ENCODE data around the gene CFAP77. TPM values are rescaled to one million over a fixed set of nuclear protein-coding genes. Genes with fewer than 3 reads are reported as not detected.

The CFAP77 gene
- total RNA-seq, 1 experiment from 2014 or later: not detected

DNA sequence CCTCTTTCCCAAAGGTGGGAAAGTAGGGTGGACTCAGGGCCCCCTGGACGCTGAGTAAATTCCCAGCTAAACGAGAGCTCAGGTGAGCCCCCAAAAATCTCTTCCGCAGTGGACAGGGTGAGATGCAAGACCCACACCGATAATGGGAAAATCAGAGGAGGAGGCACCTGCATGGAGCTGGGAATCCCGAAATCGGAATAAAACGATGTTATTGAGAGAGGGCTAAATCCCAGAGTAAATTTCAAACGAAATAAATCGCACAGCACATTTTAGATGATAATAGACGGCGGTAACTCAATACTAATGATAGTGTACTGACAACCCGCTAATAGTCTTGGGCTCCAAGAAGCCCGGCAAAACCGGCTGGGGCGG is 169.4 kb downstream of the CFAP77 start:
- H3K9me3 ChIP-seq (ENCODE audit: low read depth, low read length, poor library complexity, severe bottlenecking): no peaks in the 10 kb centered on the region
- CTCF ChIA-PET: no interaction called here
- H3K36me3 ChIP-seq (ENCODE audit: insufficient read depth, low read length, poor library complexity, severe bottlenecking): no peaks in the 10 kb centered on the region
- TF ChIP-seq EZH2 (IDR thresholded peaks at IDR 0.05; ENCODE audit: borderline replicate concordance, low read depth, low read length, poor library complexity, severe bottlenecking) (no peak), CTCF (conservative IDR thresholded peaks at IDR 0.05; ENCODE audit: low read depth, low read length) (no peak)
- H3K27me3 ChIP-seq (replicated peaks; ENCODE audit: insufficient read depth, low read depth, low read length, poor library complexity): peaks cover 96% of the 10 kb centered on the region
- no TSS peak for BruUV-seq (replicated peaks)
- no peak overlapping the region for H3K4me3 ChIP-seq (ENCODE audit: low read depth, low read length, poor library complexity, severe bottlenecking)
- POLR2A ChIA-PET (ENCODE audit: low non-redundant PET): no interaction called here
- no peak for DNase-seq (ENCODE audit: low spot score)
- H3K4me1 ChIP-seq (ENCODE audit: insufficient read depth, low read length, poor library complexity, severe bottlenecking): peaks cover 4% of the 10 kb centered on the region
- intact Hi-C loops (cut with micrococcal nuclease; ENCODE audit: unreplicated experiment): loop anchor here (5.0 to 10.0 kb wide), 2 partner anchors 225 to 822 kb away; no protein-coding TSS in a partner anchor
- H3K27ac ChIP-seq (ENCODE audit: low read depth, low read length, poor library complexity, severe bottlenecking): no peak overlapping the region

- no peak within 1 kb of the TSS for H3K27ac ChIP-seq (ENCODE audit: low read depth, low read length, poor library complexity, severe bottlenecking)
- intact Hi-C loops (cut with micrococcal nuclease; ENCODE audit: unreplicated experiment): no loop called here
- peaks cover 4% of the 10 kb centered on the region for H3K4me1 ChIP-seq (ENCODE audit: insufficient read depth, low read length, poor library complexity, severe bottlenecking)
- H3K27me3 ChIP-seq (replicated peaks; ENCODE audit: insufficient read depth, low read depth, low read length, poor library complexity): peaks cover 100% of the 10 kb centered on the region
- H3K9me3 ChIP-seq (ENCODE audit: low read depth, low read length, poor library complexity, severe bottlenecking): no peaks in the 10 kb centered on the region
- CTCF ChIA-PET: no interaction called here
- no peak for DNase-seq (ENCODE audit: low spot score)
- POLR2A ChIA-PET (ENCODE audit: low non-redundant PET): no interaction called here
- no TSS peak for BruUV-seq (replicated peaks)
- H3K36me3 ChIP-seq (ENCODE audit: insufficient read depth, low read length, poor library complexity, severe bottlenecking): no peaks in the 10 kb centered on the region
- peak; percentile 7 for TF ChIP-seq EZH2 (IDR thresholded peaks at IDR 0.05; ENCODE audit: borderline replicate concordance, low read depth, low read length, poor library complexity, severe bottlenecking)
- TF ChIP-seq CTCF (conservative IDR thresholded peaks at IDR 0.05; ENCODE audit: low read depth, low read length): no peak
- H3K4me3 ChIP-seq (ENCODE audit: low read depth, low read length, poor library complexity, severe bottlenecking): peak within 1 kb of the TSS; percentile 25
Observed at GRCh38 chr9:132582276-132582785, 172.3 kb downstream of the CFAP77 start, which contains the start of gene BARHL1. BARHL1 (plus strand) TSS chr9:132582606; CDS start chr9:132582798, 192 bp downstream.

DNA sequence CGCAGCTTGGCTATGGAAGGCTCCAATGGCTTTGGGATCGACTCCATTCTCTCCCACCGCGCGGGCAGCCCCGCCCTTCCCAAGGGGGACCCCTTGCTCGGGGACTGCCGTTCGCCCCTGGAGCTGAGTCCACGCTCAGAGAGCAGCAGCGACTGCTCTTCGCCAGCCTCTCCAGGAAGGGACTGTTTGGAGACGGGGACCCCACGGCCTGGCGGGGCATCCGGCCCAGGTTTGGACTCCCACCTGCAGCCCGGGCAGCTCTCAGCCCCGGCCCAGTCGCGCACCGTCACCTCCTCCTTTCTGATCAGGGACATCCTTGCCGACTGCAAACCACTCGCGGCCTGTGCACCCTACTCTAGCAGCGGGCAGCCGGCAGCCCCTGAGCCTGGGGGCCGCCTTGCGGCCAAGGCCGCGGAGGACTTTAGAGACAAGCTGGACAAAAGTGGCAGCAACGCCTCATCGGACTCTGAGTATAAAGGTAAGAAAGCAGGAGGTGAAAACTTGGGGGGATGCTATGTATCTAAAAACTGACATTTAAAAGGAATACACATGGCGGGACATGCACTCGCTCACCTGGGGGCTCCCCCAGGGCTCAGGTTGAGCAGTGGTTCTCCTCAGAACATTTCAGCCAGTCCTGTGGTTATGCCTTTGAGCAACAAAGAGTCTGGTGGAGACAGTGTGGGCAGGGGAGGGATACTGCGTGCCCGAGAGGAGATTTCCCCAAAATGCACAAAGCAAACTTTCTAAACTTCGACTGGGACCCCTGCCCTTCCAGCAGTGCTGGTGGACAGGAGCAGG is 173.0 kb downstream of the CFAP77 start:
- peak; percentile 78 for TF ChIP-seq EZH2 (IDR thresholded peaks at IDR 0.05; ENCODE audit: borderline replicate concordance, low read depth, low read length, poor library complexity, severe bottlenecking)
- TF ChIP-seq CTCF (conservative IDR thresholded peaks at IDR 0.05; ENCODE audit: low read depth, low read length): no peak
- POLR2A ChIA-PET (ENCODE audit: low non-redundant PET): no interaction called here
- no peak for DNase-seq (ENCODE audit: low spot score)
- intact Hi-C loops (cut with micrococcal nuclease; ENCODE audit: unreplicated experiment): no loop called here
- peaks cover 100% of the 10 kb centered on the region for H3K27me3 ChIP-seq (replicated peaks; ENCODE audit: insufficient read depth, low read depth, low read length, poor library complexity)
- no peaks in the 10 kb centered on the region for H3K9me3 ChIP-seq (ENCODE audit: low read depth, low read length, poor library complexity, severe bottlenecking)
- no peak overlapping the region for H3K4me3 ChIP-seq (ENCODE audit: low read depth, low read length, poor library complexity, severe bottlenecking)
- peaks cover 4% of the 10 kb centered on the region for H3K4me1 ChIP-seq (ENCODE audit: insufficient read depth, low read length, poor library complexity, severe bottlenecking)
- BruUV-seq (replicated peaks): no TSS peak
- CTCF ChIA-PET: no interaction called here
- H3K27ac ChIP-seq (ENCODE audit: low read depth, low read length, poor library complexity, severe bottlenecking): no peak overlapping the region
- H3K36me3 ChIP-seq (ENCODE audit: insufficient read depth, low read length, poor library complexity, severe bottlenecking): no peaks in the 10 kb centered on the region

All from A673 (cell line).